ENCODE results near the gene RNF225. TPM values are rescaled to one million over a fixed set of nuclear protein-coding genes. Genes with fewer than 3 reads are reported as not detected.

RNF225 gene
- total and polyA plus RNA-seq, 2 of the 13 experiments (the other 11 are each of a cell fraction or from before 2014, with no cell fraction given) = not detected

- peak; percentile 88 for TF ChIP-seq CCDC6 (CRISPR knock-in tag; IDR thresholded peaks at IDR 0.05)
- TF ChIP-seq THAP11 (CRISPR knock-in tag; IDR thresholded peaks at IDR 0.05) = peak; percentile 99
- no peak for TF ChIP-seq FIP1L1 (IDR thresholded peaks at IDR 0.05; ENCODE audit: borderline replicate concordance, insufficient read depth, low read depth, low read length)
- peak; percentile 58 for TF ChIP-seq ZNF503 (CRISPR knock-in tag; IDR thresholded peaks at IDR 0.05)
- 0 out of 2 replicates have a peak, but pooled peaks have one; percentile 21 for TF ChIP-seq ZNF432 (CRISPR knock-in tag; IDR thresholded peaks at IDR 0.05; ENCODE audit: borderline replicate concordance)
- TF ChIP-seq NR2C2 (CRISPR knock-in tag; IDR thresholded peaks at IDR 0.05; ENCODE audit: borderline replicate concordance) = peak; percentile 96
- TF ChIP-seq ISL2 (CRISPR knock-in tag; IDR thresholded peaks at IDR 0.05) = peak; percentile 88
- peak; percentile 60; the same call in 1 of the 2 replicates for TF ChIP-seq PITX1 (CRISPR knock-in tag; IDR thresholded peaks at IDR 0.05)
- peak; percentile 90; the same call in 1 of the 2 replicates for TF ChIP-seq BRCA1 (CRISPR knock-in tag; IDR thresholded peaks at IDR 0.05)
- no peak for TF ChIP-seq TCF12 (IDR thresholded peaks at IDR 0.05)
- peak; percentile 95 for TF ChIP-seq TCF12 (CRISPR knock-in tag; IDR thresholded peaks at IDR 0.05)
- peak; percentile 85 for TF ChIP-seq XRCC5 (optimal IDR thresholded peaks at IDR 0.05; ENCODE audit: low read length)
- no peak for TF ChIP-seq KLF9 (CRISPR knock-in tag; IDR thresholded peaks at IDR 0.05; ENCODE audit: low read depth)
- 0 out of 2 replicates have a peak, but pooled peaks have one; percentile 54 for TF ChIP-seq AFF4 (CRISPR knock-in tag; IDR thresholded peaks at IDR 0.05)
- TF ChIP-seq SNAI1 (CRISPR knock-in tag; IDR thresholded peaks at IDR 0.05; ENCODE audit: borderline replicate concordance) = peak; percentile 94; the same call in 1 of the 2 replicates
- peak in 1 of 2 experiments; percentile 53; a peak in 1 of 4 replicates for TF ChIP-seq EP300 (IDR thresholded peaks at IDR 0.05; ENCODE audit: low read depth in 2 of 2, low read length in 2 of 2)
- TF ChIP-seq EP300 (CRISPR knock-in tag; IDR thresholded peaks at IDR 0.05; ENCODE audit: borderline replicate concordance) = 0 out of 2 replicates have a peak, but pooled peaks have one; percentile 15
- TF ChIP-seq KAT2B (IDR thresholded peaks at IDR 0.05; ENCODE audit: borderline replicate concordance, low read depth, low read length) = no peak
- TF ChIP-seq ZKSCAN5 (CRISPR knock-in tag; IDR thresholded peaks at IDR 0.05) = no peak
- no peak for TF ChIP-seq NFIC (IDR thresholded peaks at IDR 0.05; ENCODE audit: low read length)
- peak; percentile 92 for TF ChIP-seq SP2 (CRISPR knock-in tag; IDR thresholded peaks at IDR 0.05)
- TF ChIP-seq, protein P1, sequence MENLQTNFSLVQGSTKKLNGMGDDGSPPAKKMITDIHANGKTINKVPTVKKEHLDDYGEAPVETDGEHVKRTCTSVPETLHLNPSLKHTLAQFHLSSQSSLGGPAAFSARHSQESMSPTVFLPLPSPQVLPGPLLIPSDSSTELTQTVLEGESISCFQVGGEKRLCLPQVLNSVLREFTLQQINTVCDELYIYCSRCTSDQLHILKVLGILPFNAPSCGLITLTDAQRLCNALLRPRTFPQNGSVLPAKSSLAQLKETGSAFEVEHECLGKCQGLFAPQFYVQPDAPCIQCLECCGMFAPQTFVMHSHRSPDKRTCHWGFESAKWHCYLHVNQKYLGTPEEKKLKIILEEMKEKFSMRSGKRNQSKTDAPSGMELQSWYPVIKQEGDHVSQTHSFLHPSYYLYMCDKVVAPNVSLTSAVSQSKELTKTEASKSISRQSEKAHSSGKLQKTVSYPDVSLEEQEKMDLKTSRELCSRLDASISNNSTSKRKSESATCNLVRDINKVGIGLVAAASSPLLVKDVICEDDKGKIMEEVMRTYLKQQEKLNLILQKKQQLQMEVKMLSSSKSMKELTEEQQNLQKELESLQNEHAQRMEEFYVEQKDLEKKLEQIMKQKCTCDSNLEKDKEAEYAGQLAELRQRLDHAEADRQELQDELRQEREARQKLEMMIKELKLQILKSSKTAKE (CRISPR knock-in tag; IDR thresholded peaks at IDR 0.05; ENCODE audit: borderline replicate concordance) = no peak
- TF ChIP-seq CHD2 (IDR thresholded peaks at IDR 0.05; ENCODE audit: low read depth, low read length) = no peak
Measured at GRCh38 chr19:58380662-58381459, 14.6 kb upstream of the RNF225 start, which contains the start of gene ZNF837 (continued).
